Fibroblast of the conjunctiva (primary cell): ENCODE measurements around the gene AMOT.

Experiments
- DNase-seq: peaks from one replicate; pipeline ENCODE4 v3.0.0-alpha.2; 2010; ENCODE audit warnings: low read depth

The AMOT gene

DNA sequence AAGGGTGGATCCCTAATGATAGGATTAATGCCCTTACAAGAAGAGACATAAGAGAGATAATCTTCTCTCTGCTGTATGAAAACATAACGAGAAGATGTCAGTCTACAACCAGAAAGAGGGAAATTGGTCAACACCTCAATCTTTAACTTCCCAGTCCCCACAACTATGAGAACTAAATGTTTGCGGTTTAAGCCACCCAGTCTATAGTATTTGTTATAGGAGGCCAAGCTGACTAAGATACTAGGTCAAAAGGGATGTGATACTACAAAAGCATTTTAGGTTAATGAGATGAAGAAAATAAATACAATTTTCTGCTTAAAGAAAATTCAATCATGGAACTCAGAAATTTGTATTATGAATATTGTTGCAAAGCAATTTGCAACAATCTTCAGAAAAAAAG is 105.5 kb downstream of the AMOT start:
- DNase-seq = no peak

DNA sequence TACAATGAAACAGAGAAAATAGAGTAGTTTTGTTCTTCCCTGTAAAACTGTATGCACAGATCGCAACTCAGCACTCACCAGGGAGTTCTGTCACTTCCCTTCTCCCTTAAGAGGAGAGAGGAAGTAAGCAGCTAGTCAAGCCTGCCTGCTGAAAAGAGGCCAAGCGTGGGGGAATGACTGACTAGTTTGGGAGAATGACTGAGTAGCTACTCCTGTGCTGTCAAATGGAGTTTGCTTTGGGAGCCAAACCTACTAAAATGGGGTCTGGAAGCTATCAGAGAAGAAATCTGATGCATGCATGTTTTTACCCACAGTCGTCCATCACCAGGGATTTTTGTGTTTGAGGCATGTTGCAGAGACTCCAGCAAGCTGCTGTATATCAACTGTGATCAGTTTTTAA is 106.3 kb downstream of the AMOT start:
- DNase-seq = no peak

DNA sequence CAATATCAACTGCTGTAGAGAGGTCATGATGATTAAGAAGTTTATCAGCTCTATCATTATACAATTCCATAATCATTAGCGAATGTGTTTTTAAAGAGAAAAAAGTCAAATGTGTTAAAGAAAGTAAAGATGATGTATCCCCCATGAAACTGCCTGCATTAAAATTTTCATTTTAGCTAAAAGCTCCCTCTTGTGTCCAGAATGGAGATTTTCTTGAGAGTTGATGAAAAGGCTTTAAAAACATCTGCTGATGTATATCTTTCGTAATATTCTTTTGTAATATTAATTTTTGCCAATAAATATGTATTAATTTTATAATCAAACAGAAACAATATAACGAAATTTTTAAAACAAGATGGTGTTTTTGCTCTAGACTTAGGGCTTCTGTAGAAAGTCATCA is 108.8 kb downstream of the AMOT start:
- DNase-seq = peak; percentile 1
